ENCODE data around the gene FARS2.

DNA sequence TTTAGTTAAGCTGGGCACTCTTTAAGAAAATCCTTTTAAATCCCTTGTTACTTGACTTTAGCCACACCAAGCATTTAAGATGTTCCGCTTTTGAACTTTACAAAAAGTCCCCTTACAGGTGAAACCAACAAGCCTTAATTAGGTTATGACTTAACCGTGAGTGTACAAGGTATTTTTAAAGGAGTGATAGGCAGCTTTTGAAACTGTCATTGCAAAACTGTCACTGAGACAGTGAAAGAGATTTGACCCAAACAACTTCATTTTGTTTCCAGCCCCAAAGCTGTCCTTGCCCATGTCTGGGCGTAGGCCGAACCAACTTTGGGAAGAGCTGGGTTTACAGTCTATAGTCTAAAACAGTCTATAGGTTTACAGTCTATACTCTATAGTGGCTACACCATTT lies 305.4 kb downstream of the FARS2 start:
- TF ChIP-seq, protein P1, sequence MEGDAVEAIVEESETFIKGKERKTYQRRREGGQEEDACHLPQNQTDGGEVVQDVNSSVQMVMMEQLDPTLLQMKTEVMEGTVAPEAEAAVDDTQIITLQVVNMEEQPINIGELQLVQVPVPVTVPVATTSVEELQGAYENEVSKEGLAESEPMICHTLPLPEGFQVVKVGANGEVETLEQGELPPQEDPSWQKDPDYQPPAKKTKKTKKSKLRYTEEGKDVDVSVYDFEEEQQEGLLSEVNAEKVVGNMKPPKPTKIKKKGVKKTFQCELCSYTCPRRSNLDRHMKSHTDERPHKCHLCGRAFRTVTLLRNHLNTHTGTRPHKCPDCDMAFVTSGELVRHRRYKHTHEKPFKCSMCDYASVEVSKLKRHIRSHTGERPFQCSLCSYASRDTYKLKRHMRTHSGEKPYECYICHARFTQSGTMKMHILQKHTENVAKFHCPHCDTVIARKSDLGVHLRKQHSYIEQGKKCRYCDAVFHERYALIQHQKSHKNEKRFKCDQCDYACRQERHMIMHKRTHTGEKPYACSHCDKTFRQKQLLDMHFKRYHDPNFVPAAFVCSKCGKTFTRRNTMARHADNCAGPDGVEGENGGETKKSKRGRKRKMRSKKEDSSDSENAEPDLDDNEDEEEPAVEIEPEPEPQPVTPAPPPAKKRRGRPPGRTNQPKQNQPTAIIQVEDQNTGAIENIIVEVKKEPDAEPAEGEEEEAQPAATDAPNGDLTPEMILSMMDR (IDR thresholded peaks at IDR 0.05), result no peak
- TF ChIP-seq POLR2AphosphoS5 (IDR thresholded peaks at IDR 0.05) (no peak), EP300 (IDR thresholded peaks at IDR 0.05; ENCODE audit: low read depth) (no peak)

Data from transverse colon (tissue), 4 donors.